ENCODE results near the gene TRMT11.

TRMT11 gene

GRCh38 chr6:125986301-125987025 lies at the start of gene TRMT11:
Gene TRMT11 (plus strand): TSS chr6:125986540. CDS start chr6:125986551, 11 bp downstream.
- no peaks in the 10 kb centered on the region for H3K9me3 ChIP-seq
- H3K4me3 ChIP-seq = peak within 1 kb of the TSS; percentile 82
- H3K36me3 ChIP-seq (replicated peaks) = no peaks in the 10 kb centered on the region; the same call in 1 of the 2 replicates
- H3K27me3 ChIP-seq (ENCODE audit: low read depth) = no peaks in the 10 kb centered on the region
- in situ Hi-C loops (cut with MboI; ENCODE audit: low sequenced_read_pairs) = loop anchor here (25.0 kb wide), 1 partner anchor 351 kb away; the partner anchor contains the start of gene CENPW
- DNase-seq (ENCODE audit: low spot score in 2 of 2) = peak; percentile 89 to 95
- H3K4me1 ChIP-seq = peaks cover 18% of the 10 kb centered on the region

GRCh38 chr6:125939026-125939425 lies 47.3 kb upstream of the TRMT11 start:
- DNase-seq (ENCODE audit: low spot score in 2 of 2) = no peak
- H3K4me1 ChIP-seq = no peaks in the 10 kb centered on the region; the same call in 1 of the 2 replicates
- in situ Hi-C loops (cut with MboI; ENCODE audit: low sequenced_read_pairs) = no loop called here

GRCh38 chr6:125939791-125940190 lies 46.5 kb upstream of the TRMT11 start:
- no peak for DNase-seq (ENCODE audit: low spot score in 2 of 2)
- no peak overlapping the region for H3K4me3 ChIP-seq
- no peaks in the 10 kb centered on the region; the same call in 1 of the 2 replicates for H3K4me1 ChIP-seq
- in situ Hi-C loops (cut with MboI; ENCODE audit: low sequenced_read_pairs) = no loop called here
- H3K9me3 ChIP-seq = no peaks in the 10 kb centered on the region
- H3K36me3 ChIP-seq (replicated peaks) = no peaks in the 10 kb centered on the region
- no peaks in the 10 kb centered on the region; the same call in 1 of the 2 replicates for H3K27me3 ChIP-seq (ENCODE audit: low read depth)

More at GRCh38 chr6:125939026-125939425, 47.3 kb upstream of the TRMT11 start:
- Histone ChIP-seq H3K4me3 (no peak overlapping the region), H3K9me3 (no peaks in the 10 kb centered on the region), H3K36me3 (replicated peaks) (no peaks in the 10 kb centered on the region), H3K27me3 (ENCODE audit: low read depth) (no peaks in the 10 kb centered on the region; the same call in 1 of the 2 replicates)

GRCh38 chr6:125940247-125941041 lies 45.9 kb upstream of the TRMT11 start:
- no peaks in the 10 kb centered on the region; the same call in 1 of the 2 replicates for H3K4me1 ChIP-seq
- in situ Hi-C loops (cut with MboI; ENCODE audit: low sequenced_read_pairs) = no loop called here
- no peak overlapping the region for H3K4me3 ChIP-seq
- no peak for DNase-seq (ENCODE audit: low spot score in 2 of 2)
- H3K9me3 ChIP-seq = no peaks in the 10 kb centered on the region
- no peaks in the 10 kb centered on the region for H3K36me3 ChIP-seq (replicated peaks)
- no peaks in the 10 kb centered on the region; the same call in 1 of the 2 replicates for H3K27me3 ChIP-seq (ENCODE audit: low read depth)

- H3K27me3 ChIP-seq (ENCODE audit: low read depth) = no peaks in the 10 kb centered on the region; the same call in 1 of the 2 replicates
- no peak overlapping the region for H3K4me3 ChIP-seq
- H3K4me1 ChIP-seq = no peaks in the 10 kb centered on the region; the same call in 1 of the 2 replicates
- in situ Hi-C loops (cut with MboI; ENCODE audit: low sequenced_read_pairs) = no loop called here
- no peaks in the 10 kb centered on the region for H3K9me3 ChIP-seq
- no peak for DNase-seq (ENCODE audit: low spot score in 2 of 2)
- H3K36me3 ChIP-seq (replicated peaks) = no peaks in the 10 kb centered on the region
Observed at GRCh38 chr6:125942672-125943527, 43.4 kb upstream of the TRMT11 start.

- Histone ChIP-seq H3K4me3 (no peak overlapping the region), H3K27me3 (ENCODE audit: low read depth) (no peaks in the 10 kb centered on the region; the same call in 1 of the 2 replicates), H3K9me3 (no peaks in the 10 kb centered on the region), H3K36me3 (replicated peaks) (no peaks in the 10 kb centered on the region), H3K4me1 (no peaks in the 10 kb centered on the region; the same call in 1 of the 2 replicates)
- no peak for DNase-seq (ENCODE audit: low spot score in 2 of 2)
- in situ Hi-C loops (cut with MboI; ENCODE audit: low sequenced_read_pairs) = no loop called here
Observed at GRCh38 chr6:125943528-125944433, 42.6 kb upstream of the TRMT11 start.

- H3K4me3 ChIP-seq = no peak overlapping the region
- no peaks in the 10 kb centered on the region for H3K36me3 ChIP-seq (replicated peaks)
- in situ Hi-C loops (cut with MboI; ENCODE audit: low sequenced_read_pairs) = no loop called here
- H3K9me3 ChIP-seq = no peaks in the 10 kb centered on the region
- DNase-seq (ENCODE audit: low spot score in 2 of 2) = no peak
- H3K27me3 ChIP-seq (ENCODE audit: low read depth) = no peaks in the 10 kb centered on the region; the same call in 1 of the 2 replicates
- H3K4me1 ChIP-seq = no peaks in the 10 kb centered on the region; the same call in 1 of the 2 replicates
Observed at GRCh38 chr6:125944434-125944816, 41.9 kb upstream of the TRMT11 start.

- Histone ChIP-seq H3K4me3 (no peak overlapping the region), H3K36me3 (replicated peaks) (no peaks in the 10 kb centered on the region), H3K27me3 (ENCODE audit: low read depth) (no peaks in the 10 kb centered on the region; the same call in 1 of the 2 replicates), H3K4me1 (no peaks in the 10 kb centered on the region; the same call in 1 of the 2 replicates), H3K9me3 (no peaks in the 10 kb centered on the region)
- in situ Hi-C loops (cut with MboI; ENCODE audit: low sequenced_read_pairs) = no loop called here
- DNase-seq (ENCODE audit: low spot score in 2 of 2) = no peak
Observed at GRCh38 chr6:125944896-125945295, 41.4 kb upstream of the TRMT11 start.

- H3K27me3 ChIP-seq (ENCODE audit: low read depth) = no peaks in the 10 kb centered on the region; the same call in 1 of the 2 replicates
- no peaks in the 10 kb centered on the region for H3K36me3 ChIP-seq (replicated peaks)
- no peaks in the 10 kb centered on the region for H3K4me1 ChIP-seq
- H3K9me3 ChIP-seq = no peaks in the 10 kb centered on the region
- in situ Hi-C loops (cut with MboI; ENCODE audit: low sequenced_read_pairs) = no loop called here
- no peak for DNase-seq (ENCODE audit: low spot score in 2 of 2)
- H3K4me3 ChIP-seq = no peak overlapping the region
Observed at GRCh38 chr6:125945378-125946141, 40.8 kb upstream of the TRMT11 start.

GRCh38 chr6:125947615-125948014 lies 38.7 kb upstream of the TRMT11 start:
- no peak for DNase-seq (ENCODE audit: low spot score in 2 of 2)
- H3K4me1 ChIP-seq = no peaks in the 10 kb centered on the region
- H3K4me3 ChIP-seq = no peak overlapping the region
- in situ Hi-C loops (cut with MboI; ENCODE audit: low sequenced_read_pairs) = no loop called here
- no peaks in the 10 kb centered on the region for H3K27me3 ChIP-seq (ENCODE audit: low read depth)
- H3K9me3 ChIP-seq = no peaks in the 10 kb centered on the region
- no peaks in the 10 kb centered on the region for H3K36me3 ChIP-seq (replicated peaks)

- H3K36me3 ChIP-seq (replicated peaks) = no peaks in the 10 kb centered on the region
- in situ Hi-C loops (cut with MboI; ENCODE audit: low sequenced_read_pairs) = no loop called here
Observed at GRCh38 chr6:125948455-125948854, 37.9 kb upstream of the TRMT11 start.

GRCh38 chr6:125949069-125949468 lies 37.3 kb upstream of the TRMT11 start:
- H3K9me3 ChIP-seq = no peaks in the 10 kb centered on the region
- in situ Hi-C loops (cut with MboI; ENCODE audit: low sequenced_read_pairs) = no loop called here
- H3K4me1 ChIP-seq = no peaks in the 10 kb centered on the region
- no peak for DNase-seq (ENCODE audit: low spot score in 2 of 2)
- H3K36me3 ChIP-seq (replicated peaks) = no peaks in the 10 kb centered on the region
- H3K27me3 ChIP-seq (ENCODE audit: low read depth) = no peaks in the 10 kb centered on the region
- no peak overlapping the region for H3K4me3 ChIP-seq

More at GRCh38 chr6:125948455-125948854, 37.9 kb upstream of the TRMT11 start:
- DNase-seq (ENCODE audit: low spot score in 2 of 2) = no peak
- Histone ChIP-seq H3K4me1 (no peaks in the 10 kb centered on the region), H3K4me3 (no peak overlapping the region), H3K27me3 (ENCODE audit: low read depth) (no peaks in the 10 kb centered on the region), H3K9me3 (no peaks in the 10 kb centered on the region)
